Activated CD4-positive, alpha-beta memory T cell treated with anti-CD3 and anti-CD28 coated beads for 36 hours (primary cell): ENCODE data around the gene UBR4. TPM values are rescaled to one million over a fixed set of nuclear protein-coding genes. Genes with fewer than 3 reads are reported as not detected.

Experiments used
- CTCF ChIA-PET: fragments of 350-600 bp; sonication (Branson Sonifier 250); formaldehyde crosslinking; loops from one replicate; lab custom pipeline; 2021; ENCODE audit warnings: antibody characterized with exemption, inconsistent platforms; lab: Charles Lee
- POLR2A ChIA-PET: fragments of 350-600 bp; sonication (Branson Sonifier 250); formaldehyde crosslinking; loops from one replicate; lab custom pipeline; 2021; ENCODE audit warnings: antibody characterized with exemption; lab: Charles Lee
- DNase-seq: peaks from one replicate; pipeline ENCODE4 v3.0.0-alpha.2; 2020
- H3K27ac Mint-ChIP-seq: one replicate; pipeline ENCODE4 v1.8.0; 2021; ENCODE audit warnings: mixed read lengths
- H3K27me3 Mint-ChIP-seq: one replicate; pipeline ENCODE4 v1.8.0; 2021; ENCODE audit warnings: mixed read lengths
- H3K36me3 Mint-ChIP-seq: one replicate; pipeline ENCODE4 v1.8.0; 2021; ENCODE audit warnings: mixed read lengths
- H3K4me1 Mint-ChIP-seq: one replicate; pipeline ENCODE4 v1.8.0; 2021; ENCODE audit warnings: low read depth, mixed read lengths
- H3K4me3 Mint-ChIP-seq: one replicate; pipeline ENCODE4 v1.8.0; 2021; ENCODE audit warnings: mild to moderate bottlenecking, mixed read lengths
- H3K9me3 Mint-ChIP-seq: one replicate; pipeline ENCODE4 v1.8.0; 2021; ENCODE audit warnings: mixed read lengths
- intact Hi-C: fragments of 100-400 bp; cut with micrococcal nuclease; formaldehyde crosslinking; loops from one replicate; pipeline ENCODE4 v1.15.1; 2023
- total RNA-seq, 2 experiments: library from RNA; stranded (reverse); gene quantifications; one replicate each; pipeline ENCODE4 v1.2.3, GENCODE V29; 2021

The UBR4 gene
- total RNA-seq, 2 experiments from 2014 or later = 104 to 116 TPM

DNA sequence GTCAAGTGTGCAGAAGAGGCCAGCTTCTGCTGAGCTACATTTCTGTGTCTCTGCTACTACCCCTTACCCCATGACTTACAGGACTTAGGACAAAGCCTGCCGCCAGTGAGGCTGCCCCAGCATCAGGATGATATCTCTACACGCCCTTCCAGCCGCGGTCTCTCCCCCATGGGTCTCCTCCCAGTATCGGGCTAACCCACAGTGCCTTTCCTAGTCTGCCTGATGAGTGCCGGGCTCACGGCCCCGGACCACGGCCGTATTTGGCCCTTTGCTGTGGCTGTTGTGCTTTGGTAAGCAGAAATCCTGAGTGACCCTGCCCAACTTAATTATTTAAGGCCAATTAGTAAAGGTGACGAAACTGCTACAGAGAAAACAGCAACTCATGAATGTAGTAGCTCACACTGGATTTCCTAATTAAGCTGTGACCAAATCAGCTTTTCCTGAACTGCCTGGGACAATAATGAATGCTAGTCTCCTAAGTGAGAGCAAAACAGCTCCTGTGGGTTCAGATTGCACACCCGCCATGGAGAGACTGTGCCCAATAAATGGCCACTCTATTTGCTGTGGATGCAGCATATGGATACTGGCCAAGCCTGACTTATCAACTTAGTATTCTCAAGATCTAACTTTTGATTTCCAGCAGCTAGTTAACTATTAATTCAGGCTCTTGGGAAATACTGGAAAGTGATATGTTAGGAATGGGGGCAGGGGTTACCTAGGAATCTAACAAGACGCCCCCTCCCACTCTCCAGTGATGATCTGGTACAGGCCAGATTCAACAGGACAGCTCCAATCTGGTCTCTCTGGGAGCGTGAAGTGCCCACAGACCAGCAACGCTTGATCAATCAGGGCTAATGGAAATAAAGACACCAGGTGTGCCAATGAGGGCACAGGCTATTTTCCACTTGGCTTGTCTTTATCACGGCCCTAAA is 130.3 kb downstream of the UBR4 start:
- Mint-ChIP-seq H3K27ac (no peak overlapping the region), H3K36me3 (peaks cover 70% of the 10 kb centered on the region), H3K4me1 (peaks cover 15% of the 10 kb centered on the region), H3K27me3 (no peaks in the 10 kb centered on the region), H3K4me3 (no peak overlapping the region), H3K9me3 (no peaks in the 10 kb centered on the region)
- ChIA-PET POLR2A (no interaction called here), CTCF (interaction anchor here (0.9 to 1.8 kb wide), 4 partner anchors 28 to 196 kb away, joined by 3 to 7 read pairs (median 3); no protein-coding TSS in a partner anchor)
- intact Hi-C loops = no loop called here
- no peak for DNase-seq

DNA sequence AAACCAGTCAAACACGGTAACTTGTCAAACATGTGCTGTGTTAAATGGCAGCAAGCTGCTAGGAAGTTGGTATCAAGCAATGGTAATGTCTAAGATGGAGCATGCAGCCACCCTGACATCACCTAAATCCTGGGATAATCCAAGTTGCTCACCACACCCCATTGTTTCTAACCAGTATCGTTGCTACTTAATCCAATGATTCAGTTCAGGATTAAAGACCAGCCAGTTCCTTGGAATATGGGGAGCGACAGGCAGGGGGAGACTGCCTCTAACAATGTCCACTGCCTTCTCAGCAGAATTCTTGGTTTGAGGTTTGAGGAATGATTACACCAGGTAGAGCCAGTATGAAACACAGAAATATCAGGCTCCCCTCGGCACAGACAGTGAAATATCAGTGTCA is 131.5 kb downstream of the UBR4 start:
- POLR2A ChIA-PET = no interaction called here
- peaks cover 27% of the 10 kb centered on the region for H3K4me1 Mint-ChIP-seq
- H3K27me3 Mint-ChIP-seq = no peaks in the 10 kb centered on the region
- DNase-seq = no peak
- no peak overlapping the region for H3K27ac Mint-ChIP-seq
- peaks cover 71% of the 10 kb centered on the region for H3K36me3 Mint-ChIP-seq
- no peaks in the 10 kb centered on the region for H3K9me3 Mint-ChIP-seq
- H3K4me3 Mint-ChIP-seq = no peak overlapping the region
- CTCF ChIA-PET = interaction anchor here (1.2 to 1.8 kb wide), 2 partner anchors 166 to 194 kb away, joined by 3 to 7 read pairs; no protein-coding TSS in a partner anchor
- intact Hi-C loops = no loop called here

DNA sequence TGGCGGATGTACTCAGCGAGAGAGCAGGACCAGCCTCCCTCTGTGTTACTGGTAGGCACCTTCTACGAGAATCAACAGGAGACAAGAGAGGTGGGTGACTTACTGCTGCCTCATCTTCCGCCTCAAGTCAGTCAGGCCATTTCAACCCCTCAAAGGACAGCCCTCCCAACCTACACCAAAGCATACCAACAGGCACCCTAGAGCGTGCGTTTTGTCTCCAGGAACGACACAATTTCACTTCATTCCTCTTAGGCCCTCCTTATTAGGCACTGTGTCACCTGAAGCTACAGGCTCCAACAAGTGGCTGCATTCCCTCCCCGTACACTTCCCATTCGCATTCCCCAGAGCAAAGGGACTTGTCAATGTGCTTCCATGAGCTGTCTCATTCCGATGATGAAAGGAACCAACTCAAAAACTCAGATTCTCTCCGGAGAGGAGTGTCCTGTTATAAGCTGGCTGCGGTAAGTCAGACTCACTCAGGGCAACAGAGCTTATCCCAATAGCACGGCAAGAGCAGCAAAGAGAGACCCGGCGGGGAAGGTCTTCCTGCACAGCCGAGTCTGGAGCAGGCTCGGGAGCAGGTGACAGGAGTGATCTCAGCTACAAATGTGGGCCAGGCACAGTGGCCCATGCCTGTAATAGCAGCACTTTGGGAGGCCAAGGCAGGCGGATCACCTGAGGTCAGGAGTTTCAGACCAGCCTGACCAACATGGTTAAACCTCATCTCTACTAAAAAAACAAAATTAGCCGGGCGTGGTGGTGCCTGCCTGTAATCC is 133.0 kb downstream of the UBR4 start:
- intact Hi-C loops = no loop called here
- DNase-seq = no peak
- CTCF ChIA-PET = interaction anchor here (0.7 to 11.0 kb wide), 5 partner anchors 12 to 193 kb away, joined by 3 to 144 read pairs (median 10); no protein-coding TSS in a partner anchor
- Mint-ChIP-seq H3K36me3 (peaks cover 63% of the 10 kb centered on the region), H3K27ac (peak overlapping the region; percentile 0), H3K4me3 (no peak overlapping the region), H3K27me3 (no peaks in the 10 kb centered on the region), H3K9me3 (no peaks in the 10 kb centered on the region), H3K4me1 (peaks cover 41% of the 10 kb centered on the region)
- POLR2A ChIA-PET = no interaction called here

DNA sequence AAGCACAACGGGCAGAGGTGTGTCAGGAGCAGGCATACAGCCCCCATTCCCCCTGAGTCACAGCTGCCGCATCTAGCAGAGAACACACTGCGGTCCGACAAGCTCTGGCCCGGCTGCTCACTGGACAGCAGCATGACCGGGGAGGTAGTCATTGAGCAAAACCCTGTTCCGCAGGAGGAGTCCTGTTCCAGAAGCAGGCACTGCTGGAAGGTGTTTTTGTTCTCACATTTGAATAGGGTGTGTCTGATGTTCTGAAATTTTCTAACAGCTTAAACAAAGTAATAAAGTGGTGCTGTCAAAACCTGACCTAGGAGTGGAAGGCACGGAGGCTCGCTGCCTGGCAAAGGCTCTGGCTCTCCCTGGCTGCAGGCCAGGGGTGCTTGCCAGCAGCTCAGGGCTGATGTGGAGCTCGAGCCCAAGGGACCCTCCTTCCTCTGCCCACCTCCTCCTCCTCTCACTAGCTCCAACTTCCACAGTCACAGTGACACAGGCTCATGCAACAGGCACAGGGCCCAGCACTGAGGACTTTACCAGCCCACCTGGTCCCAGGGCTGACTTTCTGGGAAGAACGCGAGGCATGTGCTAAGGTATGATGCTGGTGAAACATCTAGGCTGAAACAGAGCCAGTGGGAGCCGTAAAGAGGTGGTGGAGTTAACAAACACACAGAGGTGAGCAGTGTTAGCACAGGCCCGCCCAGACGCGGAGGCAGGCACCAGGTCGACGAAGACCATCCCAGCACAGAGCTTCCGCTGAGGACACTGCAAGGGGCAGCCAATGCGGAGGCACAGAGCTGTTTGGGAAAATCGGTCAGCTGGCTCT is 135.0 kb downstream of the UBR4 start:
- POLR2A ChIA-PET = interaction anchor here (1.0 to 1.3 kb wide), 4 partner anchors 13 to 173 kb away, joined by 3 to 4 read pairs (median 3); partner anchors contain the start of gene ALDH4A1
- Mint-ChIP-seq H3K27ac (peak overlapping the region; percentile 81), H3K9me3 (no peaks in the 10 kb centered on the region), H3K27me3 (no peaks in the 10 kb centered on the region), H3K4me1 (peaks cover 55% of the 10 kb centered on the region), H3K36me3 (peaks cover 48% of the 10 kb centered on the region), H3K4me3 (no peak overlapping the region)
- CTCF ChIA-PET = interaction anchor here (0.5 to 11.0 kb wide), 13 partner anchors 14 to 224 kb away, joined by 3 to 144 read pairs (median 6); partner anchors contain the start of gene ALDH4A1
- intact Hi-C loops = loop anchor here (1.0 to 5.0 kb wide), 4 partner anchors 64 to 191 kb away; no protein-coding TSS in a partner anchor
- no peak for DNase-seq

DNA sequence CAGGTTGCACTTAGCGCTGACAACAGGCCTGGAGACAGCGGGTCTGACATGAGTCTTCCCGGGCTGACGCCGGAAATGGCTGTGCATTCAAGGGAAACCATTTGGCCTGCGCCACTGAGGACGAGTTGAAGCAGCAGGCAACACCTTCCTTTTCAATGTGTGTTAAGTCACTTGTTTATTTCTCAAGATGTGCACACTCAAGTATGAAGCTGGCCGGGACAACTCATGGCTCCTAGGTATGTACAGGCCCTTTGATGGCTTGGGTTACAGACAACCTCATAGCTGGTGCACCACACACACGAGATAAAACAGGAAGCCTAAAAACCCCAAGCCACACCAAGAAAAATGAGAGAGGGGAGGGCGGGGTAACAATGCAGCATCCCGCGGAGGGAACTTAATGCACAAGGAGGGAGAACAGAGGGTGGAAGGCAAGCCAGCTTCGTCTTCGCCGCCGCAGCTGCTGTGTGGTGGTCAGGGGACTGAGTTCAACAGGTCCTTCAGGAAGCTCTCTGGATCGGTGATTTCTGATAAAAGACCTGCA is 135.6 kb downstream of the UBR4 start:
- Mint-ChIP-seq H3K36me3 (peaks cover 48% of the 10 kb centered on the region), H3K9me3 (no peaks in the 10 kb centered on the region), H3K27ac (peak overlapping the region; percentile 81), H3K27me3 (no peaks in the 10 kb centered on the region), H3K4me3 (no peak overlapping the region), H3K4me1 (peaks cover 55% of the 10 kb centered on the region)
- POLR2A ChIA-PET = interaction anchor here (1.0 to 1.3 kb wide), 4 partner anchors 13 to 172 kb away, joined by 3 to 4 read pairs (median 3); partner anchors contain the start of gene ALDH4A1
- intact Hi-C loops = loop anchor here (1.0 to 5.0 kb wide), 4 partner anchors 64 to 190 kb away; no protein-coding TSS in a partner anchor
- CTCF ChIA-PET = interaction anchor here (0.6 to 11.0 kb wide), 10 partner anchors 63 to 224 kb away, joined by 3 to 144 read pairs (median 6); partner anchors contain the start of gene ALDH4A1
- DNase-seq = peak; percentile 75

DNA sequence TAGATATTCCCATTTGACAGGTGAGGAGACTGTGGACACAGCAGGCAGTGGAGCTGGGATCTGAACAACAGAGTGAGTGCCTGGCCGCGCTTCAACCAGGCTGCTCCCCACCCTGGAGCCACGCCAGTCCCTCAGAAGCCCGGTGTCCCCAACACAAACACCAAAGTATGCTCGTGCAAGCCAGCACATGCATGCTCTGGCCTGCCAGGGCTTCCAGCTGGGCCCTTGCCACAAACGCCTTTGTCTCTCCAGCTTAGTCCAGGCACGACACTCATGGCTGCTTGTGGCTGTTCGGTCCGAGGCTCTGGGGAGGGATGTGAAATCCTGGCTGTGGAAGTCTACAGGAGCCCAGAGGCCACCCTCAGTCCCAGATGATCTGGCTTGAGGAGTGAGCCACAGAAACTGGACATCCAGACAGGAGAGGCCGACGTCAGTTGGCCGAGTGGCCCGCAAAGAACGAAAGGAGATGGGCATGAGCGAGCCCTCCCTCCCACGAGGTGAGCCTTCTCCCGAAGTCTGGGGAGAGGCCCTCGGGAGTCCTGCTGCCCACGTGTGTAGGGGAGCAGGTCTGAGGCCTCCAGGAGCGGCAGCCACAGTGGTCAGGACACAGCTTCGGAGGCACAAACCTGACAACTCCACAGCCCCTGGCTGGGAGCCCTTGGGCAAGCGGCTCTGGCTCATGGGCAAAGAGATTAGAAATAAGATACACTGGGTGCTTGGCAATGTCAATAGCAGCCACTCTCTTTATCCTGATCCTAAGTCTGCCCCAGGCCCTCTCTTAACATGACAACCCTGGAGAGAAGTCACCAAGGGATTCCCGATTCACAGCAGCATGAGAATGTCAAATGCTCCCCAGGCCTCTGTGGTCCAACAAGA is 136.5 kb downstream of the UBR4 start:
- CTCF ChIA-PET = interaction anchor here (0.5 to 11.0 kb wide), 7 partner anchors 147 to 587 kb away, joined by 3 to 144 read pairs (median 6); partner anchors contain the start of gene ALDH4A1
- no peak for DNase-seq
- POLR2A ChIA-PET = interaction anchor here (0.8 kb wide), 1 partner anchor 14 kb away, joined by 3 read pairs; no protein-coding TSS in a partner anchor
- no peaks in the 10 kb centered on the region for H3K27me3 Mint-ChIP-seq
- H3K9me3 Mint-ChIP-seq = no peaks in the 10 kb centered on the region
- peak overlapping the region; percentile 81 for H3K27ac Mint-ChIP-seq
- no peak overlapping the region for H3K4me3 Mint-ChIP-seq
- intact Hi-C loops = loop anchor here (1.0 to 5.0 kb wide), 4 partner anchors 63 to 189 kb away; no protein-coding TSS in a partner anchor
- peaks cover 60% of the 10 kb centered on the region for H3K4me1 Mint-ChIP-seq
- peaks cover 45% of the 10 kb centered on the region for H3K36me3 Mint-ChIP-seq

DNA sequence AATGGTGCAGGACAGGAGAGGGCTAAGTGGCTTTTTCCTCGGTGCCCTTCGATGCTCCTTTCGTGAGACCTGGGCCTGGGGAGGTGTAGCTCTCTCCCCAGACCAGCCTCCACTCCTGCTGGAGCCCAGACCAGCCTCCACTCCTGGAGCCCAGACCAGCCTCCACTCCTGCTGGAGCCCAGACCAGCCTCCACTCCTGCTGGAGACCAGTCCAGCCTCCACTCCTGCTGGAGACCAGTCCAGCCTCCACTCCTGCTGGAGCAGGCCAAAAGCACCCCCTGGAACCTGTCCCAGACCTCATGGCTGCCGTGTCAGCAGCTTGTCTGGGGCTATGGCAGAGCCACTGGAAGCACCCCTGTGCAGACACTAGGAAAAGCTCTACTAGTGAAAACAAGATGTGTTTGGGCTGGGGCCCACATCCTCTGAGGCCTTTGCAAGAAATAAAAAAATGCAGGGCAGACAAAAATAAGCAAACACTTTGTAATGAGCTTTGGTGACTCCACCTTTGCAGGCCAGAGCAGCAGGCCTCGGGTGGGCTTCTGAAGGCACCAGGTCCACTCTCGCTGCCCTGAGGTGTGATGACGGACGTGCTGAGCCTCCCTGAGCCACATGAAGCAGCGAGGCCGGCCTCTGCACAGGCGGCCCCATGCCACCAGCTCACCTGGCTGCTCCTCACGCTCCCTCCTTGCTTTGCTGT is 137.6 kb downstream of the UBR4 start:
- Mint-ChIP-seq H3K4me1 (peaks cover 62% of the 10 kb centered on the region), H3K27ac (peak overlapping the region; percentile 1), H3K27me3 (no peaks in the 10 kb centered on the region), H3K4me3 (no peak overlapping the region), H3K36me3 (peaks cover 38% of the 10 kb centered on the region), H3K9me3 (no peaks in the 10 kb centered on the region)
- no peak for DNase-seq
- CTCF ChIA-PET = interaction anchor here (0.6 to 11.0 kb wide), 7 partner anchors 41 to 463 kb away, joined by 3 to 144 read pairs (median 3); partner anchors contain the start of gene ALDH4A1
- POLR2A ChIA-PET = interaction anchor here (0.8 kb wide), 1 partner anchor 15 kb away, joined by 3 read pairs; no protein-coding TSS in a partner anchor
- intact Hi-C loops = loop anchor here (5.0 kb wide), 1 partner anchor 165 kb away; no protein-coding TSS in a partner anchor

DNA sequence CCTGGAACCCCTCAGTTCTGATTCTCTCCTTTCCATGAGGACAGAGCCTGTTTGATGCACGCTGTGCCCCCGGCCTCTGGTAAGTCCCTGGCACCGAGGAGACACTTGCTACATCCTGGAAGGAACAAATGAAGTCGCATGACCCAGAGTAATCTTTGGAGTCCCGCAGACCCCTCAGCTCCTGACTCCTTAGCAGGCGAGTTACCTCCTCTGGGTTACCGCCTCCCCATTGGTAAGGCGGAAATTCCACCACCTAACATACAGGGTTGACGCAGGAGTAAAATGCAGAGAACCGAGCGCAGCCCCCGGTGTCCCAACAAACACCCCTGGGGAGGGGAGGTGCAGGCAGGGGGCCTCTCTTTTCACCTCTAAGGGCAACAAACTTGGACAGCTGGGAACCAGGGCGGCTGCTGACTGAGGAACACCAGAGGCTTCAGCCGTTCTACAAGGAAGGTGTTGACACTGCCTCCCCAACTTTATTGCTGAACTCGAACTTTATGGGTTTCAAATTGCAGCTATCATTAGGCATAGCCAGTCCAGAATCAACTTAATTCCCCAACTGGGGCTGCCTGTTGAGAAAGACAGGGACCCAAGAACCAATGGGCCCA is 138.3 kb downstream of the UBR4 start:
- intact Hi-C loops = loop anchor here (5.0 kb wide), 1 partner anchor 164 kb away; no protein-coding TSS in a partner anchor
- no peak overlapping the region for H3K4me3 Mint-ChIP-seq
- DNase-seq = no peak
- H3K36me3 Mint-ChIP-seq = peaks cover 33% of the 10 kb centered on the region
- H3K9me3 Mint-ChIP-seq = no peaks in the 10 kb centered on the region
- no peaks in the 10 kb centered on the region for H3K27me3 Mint-ChIP-seq
- peaks cover 62% of the 10 kb centered on the region for H3K4me1 Mint-ChIP-seq
- ChIA-PET POLR2A (interaction anchor here (1.1 kb wide), 1 partner anchor 172 kb away, joined by 3 read pairs; no protein-coding TSS in a partner anchor), CTCF (interaction anchor here (0.6 to 11.0 kb wide), 4 partner anchors 42 to 463 kb away, joined by 3 to 144 read pairs (median 4); no protein-coding TSS in a partner anchor)
- H3K27ac Mint-ChIP-seq = no peak overlapping the region
